ENCODE data around the gene TCTN3. TPM values are rescaled to one million over a fixed set of nuclear protein-coding genes. Genes with fewer than 3 reads are reported as not detected.
"Not testable (repeated sequence)": the region's sequence is repeated elsewhere in the genome, so short reads cannot be mapped to it uniquely, and the experiment has no call there.

The TCTN3 gene
- total RNA-seq, 4 donors from 2014 or later: 17.6 to 28.6 (median 21.2) TPM

DNA sequence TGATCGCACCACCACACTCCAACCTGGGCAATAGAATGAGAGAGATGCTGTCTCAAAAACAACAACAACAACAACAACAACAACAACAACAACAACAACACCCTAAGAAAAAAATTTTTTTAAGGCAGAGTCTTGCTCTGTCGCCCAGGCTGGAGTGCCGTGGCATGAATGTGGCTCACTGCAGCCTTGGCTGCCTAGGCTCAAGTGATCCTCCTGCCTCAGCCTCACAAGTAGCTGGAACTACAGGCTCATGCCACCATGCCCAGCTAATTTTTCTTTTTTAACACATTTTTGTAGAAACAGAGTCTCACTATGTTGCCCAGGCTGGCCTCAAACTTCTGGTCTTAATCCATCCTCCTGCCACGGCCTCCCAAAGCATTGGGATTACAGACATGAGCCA, 55.8 kb downstream of the TCTN3 start:
- H3K27me3 ChIP-seq: no peaks in the 10 kb centered on the region
- no peak overlapping the region for H3K27ac ChIP-seq
- no peak for ATAC-seq
- H3K36me3 ChIP-seq: peaks cover 0 to 98% of the 10 kb centered on the region in 2 donors
- H3K4me3 ChIP-seq: no peak overlapping the region
- TF ChIP-seq EP300 (IDR thresholded peaks at IDR 0.05) (no peak), POLR2A (IDR thresholded peaks at IDR 0.05) (no peak), POLR2AphosphoS5 (IDR thresholded peaks at IDR 0.05) (no peak)
- TF ChIP-seq, protein P1, sequence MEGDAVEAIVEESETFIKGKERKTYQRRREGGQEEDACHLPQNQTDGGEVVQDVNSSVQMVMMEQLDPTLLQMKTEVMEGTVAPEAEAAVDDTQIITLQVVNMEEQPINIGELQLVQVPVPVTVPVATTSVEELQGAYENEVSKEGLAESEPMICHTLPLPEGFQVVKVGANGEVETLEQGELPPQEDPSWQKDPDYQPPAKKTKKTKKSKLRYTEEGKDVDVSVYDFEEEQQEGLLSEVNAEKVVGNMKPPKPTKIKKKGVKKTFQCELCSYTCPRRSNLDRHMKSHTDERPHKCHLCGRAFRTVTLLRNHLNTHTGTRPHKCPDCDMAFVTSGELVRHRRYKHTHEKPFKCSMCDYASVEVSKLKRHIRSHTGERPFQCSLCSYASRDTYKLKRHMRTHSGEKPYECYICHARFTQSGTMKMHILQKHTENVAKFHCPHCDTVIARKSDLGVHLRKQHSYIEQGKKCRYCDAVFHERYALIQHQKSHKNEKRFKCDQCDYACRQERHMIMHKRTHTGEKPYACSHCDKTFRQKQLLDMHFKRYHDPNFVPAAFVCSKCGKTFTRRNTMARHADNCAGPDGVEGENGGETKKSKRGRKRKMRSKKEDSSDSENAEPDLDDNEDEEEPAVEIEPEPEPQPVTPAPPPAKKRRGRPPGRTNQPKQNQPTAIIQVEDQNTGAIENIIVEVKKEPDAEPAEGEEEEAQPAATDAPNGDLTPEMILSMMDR (IDR thresholded peaks at IDR 0.05): no peak
- 100% methylated on average over 3 to 4 of the region's 4 CpGs for WGBS, 2 donors (ENCODE audit: low coverage in 1 of 2)
- no peaks in the 10 kb centered on the region for H3K9me3 ChIP-seq
- H3K4me1 ChIP-seq: no peaks in the 10 kb centered on the region

DNA sequence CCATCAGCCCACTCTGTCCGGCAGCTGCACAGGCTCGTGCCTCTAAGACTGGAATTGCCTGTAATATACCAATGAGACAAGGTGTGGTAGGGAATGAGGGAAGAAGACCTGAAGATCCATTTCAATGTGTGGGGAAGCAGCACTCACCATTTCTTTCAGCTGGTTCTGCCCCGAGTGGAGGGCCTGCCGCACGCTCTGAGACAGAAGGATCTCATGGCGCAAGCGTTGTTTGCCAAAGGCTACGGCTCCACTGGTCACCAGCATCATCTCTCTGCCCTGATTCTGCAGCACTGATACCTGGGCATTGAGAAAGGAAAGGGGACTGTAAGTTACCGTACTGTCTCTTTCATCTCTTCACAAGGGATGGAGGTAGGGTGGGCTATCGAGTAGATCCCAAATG, 56.6 kb downstream of the TCTN3 start:
- Histone ChIP-seq H3K4me3 (no peak overlapping the region), H3K27ac (no peak overlapping the region), H3K4me1 (no peaks in the 10 kb centered on the region), H3K9me3 (no peaks in the 10 kb centered on the region), H3K36me3 (peaks cover 0 to 98% of the 10 kb centered on the region in 2 donors), H3K27me3 (no peaks in the 10 kb centered on the region)
- TF ChIP-seq EP300 (IDR thresholded peaks at IDR 0.05) (no peak), POLR2A (IDR thresholded peaks at IDR 0.05) (no peak), POLR2AphosphoS5 (IDR thresholded peaks at IDR 0.05) (no peak)
- TF ChIP-seq, protein P1 (IDR thresholded peaks at IDR 0.05): no peak
- 91 to 96% methylated on average over 8 of the region's 10 CpGs for WGBS, 2 donors (ENCODE audit: low coverage in 1 of 2)
- no peak for ATAC-seq

DNA sequence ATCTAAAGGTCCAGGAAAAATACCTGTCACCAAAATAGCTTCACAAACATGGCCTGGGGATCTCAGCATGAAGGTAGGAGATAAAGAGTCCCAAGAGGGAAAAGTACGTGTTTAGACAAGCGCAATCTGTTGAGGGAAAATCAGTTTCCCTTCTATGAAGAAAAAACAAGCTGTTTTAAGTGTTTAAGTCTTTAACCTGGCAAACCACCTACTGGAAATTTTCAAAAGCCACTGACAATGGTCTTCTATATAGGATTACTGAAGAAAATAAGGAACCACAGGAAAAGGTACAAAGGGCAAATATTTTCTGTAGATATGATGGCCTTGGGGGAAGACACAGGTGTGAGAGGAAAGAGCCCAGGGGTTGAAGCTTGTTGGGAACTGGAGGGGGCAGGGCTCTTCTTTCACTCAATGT, 58.4 kb downstream of the TCTN3 start:
- H3K4me1 ChIP-seq: no peaks in the 10 kb centered on the region
- peaks cover 0 to 98% of the 10 kb centered on the region in 2 donors for H3K36me3 ChIP-seq
- H3K4me3 ChIP-seq: no peak overlapping the region
- no peak for ATAC-seq
- no peak for TF ChIP-seq POLR2A (IDR thresholded peaks at IDR 0.05)
- no peaks in the 10 kb centered on the region for H3K27me3 ChIP-seq
- 82 to 90% methylated on average over 2 of the region's 2 CpGs for WGBS, 2 donors (ENCODE audit: low coverage in 1 of 2)
- no peaks in the 10 kb centered on the region for H3K9me3 ChIP-seq
- no peak overlapping the region for H3K27ac ChIP-seq

DNA sequence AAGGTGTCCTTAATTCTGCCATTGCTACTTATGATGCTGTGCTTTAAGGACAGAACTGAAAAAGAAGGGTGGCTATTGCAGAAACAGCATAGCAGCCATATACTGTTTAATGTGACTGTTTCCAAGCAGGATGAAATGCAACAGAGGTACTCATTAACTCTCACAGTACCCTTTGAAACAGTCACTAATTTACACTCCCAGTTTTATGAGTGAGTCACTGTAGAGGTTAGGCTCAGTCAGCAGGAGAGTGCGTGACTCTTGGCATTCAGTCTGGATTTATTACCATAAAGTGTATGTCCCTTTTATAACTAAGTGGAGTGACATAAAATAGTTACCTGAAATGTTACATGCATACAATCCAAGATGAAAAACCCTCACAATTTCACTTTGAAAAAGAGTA, 64.9 kb downstream of the TCTN3 start:
- H3K27ac ChIP-seq: no peak overlapping the region
- 73 to 100% methylated on average over 1 of the region's 1 CpG for WGBS, 2 donors (ENCODE audit: low coverage in 1 of 2)
- no peaks in the 10 kb centered on the region for H3K9me3 ChIP-seq
- peaks cover 0 to 99% of the 10 kb centered on the region in 2 donors for H3K36me3 ChIP-seq
- no peaks in the 10 kb centered on the region for H3K27me3 ChIP-seq
- no peak for TF ChIP-seq POLR2AphosphoS5 (IDR thresholded peaks at IDR 0.05)
- no peak for TF ChIP-seq POLR2A (IDR thresholded peaks at IDR 0.05)
- TF ChIP-seq, protein P1 (IDR thresholded peaks at IDR 0.05): no peak
- no peak for TF ChIP-seq EP300 (IDR thresholded peaks at IDR 0.05)
- no peak for ATAC-seq
- no peaks in the 10 kb centered on the region for H3K4me1 ChIP-seq
- H3K4me3 ChIP-seq: no peak overlapping the region

DNA sequence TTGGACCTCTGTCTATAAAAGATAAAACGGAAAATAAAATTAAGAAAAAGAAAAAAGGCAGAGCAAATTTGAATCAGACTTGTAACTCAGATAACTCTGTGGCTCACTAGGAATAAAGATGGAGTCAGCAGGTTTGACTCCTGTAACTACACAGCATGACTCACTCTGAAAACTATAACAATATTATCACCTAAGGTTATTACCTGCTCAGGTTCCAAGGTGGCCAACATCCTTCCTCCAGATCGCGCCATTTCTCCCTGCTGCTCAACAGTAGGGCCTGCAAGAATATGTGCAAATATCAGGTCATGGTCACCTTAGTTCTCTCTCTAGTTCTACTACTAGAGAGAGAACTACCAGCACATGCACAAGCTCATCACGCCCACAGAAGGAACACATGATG, 67.2 kb downstream of the TCTN3 start:
- H3K27ac ChIP-seq: no peak overlapping the region
- TF ChIP-seq POLR2AphosphoS5 (IDR thresholded peaks at IDR 0.05): no peak
- TF ChIP-seq, protein P1 (IDR thresholded peaks at IDR 0.05): no peak
- TF ChIP-seq POLR2A (IDR thresholded peaks at IDR 0.05): no peak
- TF ChIP-seq EP300 (IDR thresholded peaks at IDR 0.05): no peak
- no peak for ATAC-seq
- 87 to 95% methylated on average over 3 to 4 of the region's 4 CpGs for WGBS, 2 donors (ENCODE audit: low coverage in 1 of 2)
- no peaks in the 10 kb centered on the region for H3K4me1 ChIP-seq
- H3K4me3 ChIP-seq: no peak overlapping the region
- H3K36me3 ChIP-seq: peaks cover 0 to 92% of the 10 kb centered on the region in 2 donors
- H3K27me3 ChIP-seq: no peaks in the 10 kb centered on the region
- no peaks in the 10 kb centered on the region for H3K9me3 ChIP-seq

DNA sequence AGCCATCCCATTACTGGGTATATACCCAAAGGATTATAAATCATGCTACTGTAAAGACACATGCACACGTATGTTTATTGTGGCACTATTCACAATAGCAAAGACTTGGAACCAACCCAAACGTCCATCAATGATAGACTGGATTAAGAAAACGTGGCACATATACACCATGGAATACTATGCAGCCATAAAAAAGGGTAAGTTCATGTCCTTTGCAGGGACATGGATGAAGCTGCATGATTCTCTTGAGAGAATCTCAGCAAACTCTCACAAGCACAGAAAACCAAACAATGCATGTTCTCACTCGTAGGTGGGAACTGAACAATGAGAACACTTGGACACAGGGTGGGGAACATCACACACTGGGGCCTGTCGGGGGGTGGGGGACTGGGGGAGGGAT, 73.3 kb downstream of the TCTN3 start:
- H3K27ac ChIP-seq, ATAC-seq, H3K4me3 ChIP-seq, H3K4me1 ChIP-seq, H3K9me3 ChIP-seq, H3K27me3 ChIP-seq: not testable (repeated sequence)
- peaks cover 0 to 86% of the 10 kb centered on the region in 2 donors for H3K36me3 ChIP-seq
- 58 to 94% methylated on average over 2 to 4 of the region's 5 CpGs for WGBS, 2 donors (ENCODE audit: low coverage in 1 of 2)

All from gastroesophageal sphincter (tissue), 4 donors.